Neural cell (in vitro differentiated cells): ENCODE measurements around the gene PCDHA7. TPM values are rescaled to one million over a fixed set of nuclear protein-coding genes. Genes with fewer than 3 reads are reported as not detected.
"Not testable (repeated sequence)": the region's sequence is repeated elsewhere in the genome, so short reads cannot be mapped to it uniquely, and the experiment has no call there.

Source experiments
- H2AFZ ChIP-seq: fragments of 200-600, 300-800 bp; sonication (generic), shearing (Covaris generic); 2 replicates; pipeline ENCODE4 v1.6.0; 2014; ENCODE audit warnings: low read depth, mild to moderate bottlenecking, antibody characterized with exemption, low read length, moderate library complexity
- H3F3A ChIP-seq: fragments of 200-600 bp; shearing (Covaris generic); 2 replicates; pipeline ENCODE4 v1.6.1; 2016; ENCODE audit warnings: mild to moderate bottlenecking, moderate library complexity, mixed read lengths, antibody characterized with exemption, low read length; ENCODE audit not compliant: insufficient read depth, poor library complexity, severe bottlenecking
- H3K27ac ChIP-seq: fragments of 200-600, 300-800 bp; sonication (generic), shearing (Covaris generic); 2 replicates; pipeline ENCODE4 v1.5.1; 2014; ENCODE audit warnings: mild to moderate bottlenecking, low read length, moderate library complexity
- H3K27me3 ChIP-seq: fragments of 300-800, 200-600 bp; sonication (generic), shearing (Covaris generic); 2 replicates; pipeline ENCODE4 v1.6.0; 2014; ENCODE audit warnings: mild to moderate bottlenecking, low read depth, low read length, moderate library complexity; ENCODE audit not compliant: insufficient read depth
- H3K36me3 ChIP-seq: fragments of 300-800, 200-600 bp; sonication (generic), shearing (Covaris generic); 2 replicates; pipeline ENCODE4 v1.5.1; 2014; ENCODE audit warnings: mild to moderate bottlenecking, antibody characterized with exemption, low read length, moderate library complexity; ENCODE audit not compliant: insufficient read depth
- H3K4me2 ChIP-seq: fragments of 300-800, 200-600 bp; sonication (generic), shearing (Covaris generic); 2 replicates; pipeline ENCODE4 v1.6.0; 2014; ENCODE audit warnings: mild to moderate bottlenecking, low read length
- H3K4me3 ChIP-seq: fragments of 300-800, 200-600 bp; sonication (generic), shearing (Covaris generic); 2 replicates; pipeline ENCODE4 v1.5.1; 2014; ENCODE audit warnings: mild to moderate bottlenecking, low read length, moderate library complexity
- H3K79me2 ChIP-seq: fragments of 200-600 bp; shearing (Covaris generic); replicated peaks from 2 replicates; pipeline ENCODE4 v1.6.0; 2014; ENCODE audit warnings: mild to moderate bottlenecking, low read length, moderate library complexity; ENCODE audit not compliant: insufficient read depth
- H3K9ac ChIP-seq: fragments of 300-800, 200-600 bp; sonication (generic), shearing (Covaris generic); 2 replicates; pipeline ENCODE4 v1.6.1; 2016; ENCODE audit warnings: mild to moderate bottlenecking, low read length, mixed read lengths
- H3K9me2 ChIP-seq: fragments of 200-600 bp; shearing (Covaris generic); 2 replicates; pipeline ENCODE4 v1.6.1; 2016; ENCODE audit warnings: mild to moderate bottlenecking, low read length, mixed read lengths; ENCODE audit not compliant: insufficient read depth
- H3K9me3 ChIP-seq: fragments of 200-600, 300-800 bp; sonication (generic), shearing (Covaris generic); 2 replicates; pipeline ENCODE4 v1.6.1; 2016; ENCODE audit warnings: mild to moderate bottlenecking, mixed run types, low read length, moderate library complexity, mixed read lengths
- H4K20me1 ChIP-seq: fragments of 200-600 bp; shearing (Covaris generic); 2 replicates; pipeline ENCODE4 v1.6.1; 2016; ENCODE audit warnings: mild to moderate bottlenecking, mixed run types; ENCODE audit not compliant: insufficient read depth
- CTCF ChIP-seq: fragments of 450-650 bp; IDR thresholded peaks from 2 replicates; pipeline ENCODE4 v1.5.1; 2014; ENCODE audit warnings: antibody characterized with exemption, mild to moderate bottlenecking, moderate library complexity; ENCODE audit not compliant: poor library complexity, severe bottlenecking
- EP300 ChIP-seq: fragments of 450-650 bp; conservative IDR thresholded peaks from 2 replicates; pipeline ENCODE4 v1.6.1; 2014; ENCODE audit warnings: antibody characterized with exemption, mild to moderate bottlenecking, moderate library complexity; ENCODE audit not compliant: poor library complexity, severe bottlenecking
- EZH2 ChIP-seq: fragments of 200-600, 300-800 bp; shearing (Covaris generic), sonication (generic); IDR thresholded peaks from 2 replicates; pipeline ENCODE4 v1.6.1; 2014; ENCODE audit warnings: antibody characterized with exemption, low read length, borderline replicate concordance, mild to moderate bottlenecking; ENCODE audit not compliant: insufficient read depth, poor library complexity, severe bottlenecking
- MXI1 ChIP-seq: fragments of 450-650 bp; conservative IDR thresholded peaks from 2 replicates; pipeline ENCODE4 v1.6.1; 2014; ENCODE audit warnings: antibody characterized with exemption, mild to moderate bottlenecking; ENCODE audit not compliant: poor library complexity, severe bottlenecking
- POLR2AphosphoS5 ChIP-seq: IDR thresholded peaks from 2 replicates; pipeline ENCODE4 v1.6.1; 2012
- RAD21 ChIP-seq: fragments of 450-650 bp; conservative IDR thresholded peaks from 2 replicates; pipeline ENCODE4 v1.6.1; 2014; ENCODE audit warnings: antibody characterized with exemption, mild to moderate bottlenecking, moderate library complexity
- REST ChIP-seq: IDR thresholded peaks from 2 replicates; pipeline ENCODE4 v1.6.1; 2012; ENCODE audit warnings: borderline replicate concordance
- SMC3 ChIP-seq: fragments of 450-650 bp; conservative IDR thresholded peaks from 2 replicates; pipeline ENCODE4 v1.6.1; 2014; ENCODE audit warnings: antibody characterized with exemption, mild to moderate bottlenecking, moderate library complexity; ENCODE audit not compliant: poor library complexity
- TAF1 ChIP-seq: IDR thresholded peaks from 2 replicates; pipeline ENCODE4 v1.6.1; 2012; ENCODE audit warnings: low read depth
- polyA plus RNA-seq: library from polyadenylated mRNA; depleted of rRNA; stranded (reverse); fragments of >200 nt; gene quantifications from 2 replicates; pipeline ENCODE4 v1.2.3, GENCODE V29; 2014

PCDHA7 gene
- polyA plus RNA-seq, 1 donor from 2014 or later = 2.9 TPM

- no peak within 1 kb of the TSS for H3K27ac ChIP-seq
- no peak for TF ChIP-seq POLR2AphosphoS5
- TF ChIP-seq RAD21 = no peak
- no peak for TF ChIP-seq SMC3
- TF ChIP-seq REST = no peak
- TF ChIP-seq MXI1 = no peak
- TF ChIP-seq EZH2 = no peak
Observed at GRCh38 chr5:140827704-140828361, 6.2 kb upstream of the PCDHA7 start, which contains the start of gene PCDHA6. Gene PCDHA6, plus strand, starts transcription at chr5:140827960. Its CDS starts 132 bp downstream, at chr5:140828092.

GRCh38 chr5:140828362-140828737 is 5.7 kb upstream of the PCDHA7 start:
- Histone ChIP-seq H3K9me2 (no peaks in the 10 kb centered on the region), H3K36me3 (peaks cover 26% of the 10 kb centered on the region), H3K9me3 (peaks cover 38% of the 10 kb centered on the region), H3K27me3 (no peaks in the 10 kb centered on the region), H3K79me2 (peaks cover 40% of the 10 kb centered on the region), H3K4me2 (no peak overlapping the region), H3K9ac (no peak overlapping the region), H2AFZ (no peak overlapping the region), H3K27ac (no peak overlapping the region), H4K20me1 (no peaks in the 10 kb centered on the region), H3K4me3 (no peak overlapping the region), H3F3A (no peaks in the 10 kb centered on the region)
- TF ChIP-seq EZH2 (no peak), REST (no peak), EP300 (no peak), TAF1 (no peak), POLR2AphosphoS5 (no peak), SMC3 (no peak), CTCF (no peak), RAD21 (no peak), MXI1 (no peak)

More at GRCh38 chr5:140827704-140828361, 6.2 kb upstream of the PCDHA7 start, which contains the start of gene PCDHA6:
- H3K27me3 ChIP-seq = no peaks in the 10 kb centered on the region
- no peak within 1 kb of the TSS for H3K9ac ChIP-seq
- no peaks in the 10 kb centered on the region for H3F3A ChIP-seq
- H3K79me2 ChIP-seq = peaks cover 35% of the 10 kb centered on the region
- H4K20me1 ChIP-seq = no peaks in the 10 kb centered on the region
- H3K9me2 ChIP-seq = no peaks in the 10 kb centered on the region
- no peak within 1 kb of the TSS for H3K4me3 ChIP-seq
- H3K4me2 ChIP-seq = no peak within 1 kb of the TSS
- H3K36me3 ChIP-seq = peaks cover 25% of the 10 kb centered on the region
- no peak within 1 kb of the TSS for H2AFZ ChIP-seq
- H3K9me3 ChIP-seq = peaks cover 37% of the 10 kb centered on the region

- not testable (repeated sequence) for H3K27me3 ChIP-seq, H3K4me2 ChIP-seq, H3K9me2 ChIP-seq, H3K4me3 ChIP-seq, H3F3A ChIP-seq, H4K20me1 ChIP-seq, H2AFZ ChIP-seq, H3K27ac ChIP-seq, H3K9ac ChIP-seq
- H3K9me3 ChIP-seq = peaks cover 42% of the 10 kb centered on the region
- peaks cover 23% of the 10 kb centered on the region for H3K36me3 ChIP-seq
- H3K79me2 ChIP-seq = peaks cover 39% of the 10 kb centered on the region
Observed at GRCh38 chr5:140829511-140830501, 4.3 kb upstream of the PCDHA7 start.
